GM23338 (cell line): ENCODE measurements around the gene ZNF865. TPM values are rescaled to one million over a fixed set of nuclear protein-coding genes. Genes with fewer than 3 reads are reported as not detected.

Experiments used
- ATAC-seq: fragments of 200-7000 bp; cut with Tn5 transposase; 3 replicates; pipeline ENCODE4 v1.9.1; 2020
- DNase-seq: peaks from one replicate; pipeline ENCODE4 v3.0.0-alpha.2; 2015; ENCODE audit warnings: low spot score
- H2AFZ ChIP-seq: fragments of 200-600 bp; sonication (generic); 2 replicates; pipeline ENCODE4 v1.8.0; 2016; ENCODE audit warnings: antibody characterized with exemption, mild to moderate bottlenecking, moderate library complexity
- H3F3A ChIP-seq: fragments of 200-600 bp; sonication (generic); replicated peaks from 2 replicates; pipeline ENCODE4 v1.8.0; 2017; ENCODE audit warnings: antibody characterized with exemption, mixed run types, low read depth
- H3K27ac ChIP-seq: fragments of 200-600 bp; sonication (generic); 2 replicates; pipeline ENCODE4 v1.6.1; 2016; ENCODE audit warnings: low read depth
- H3K27me3 ChIP-seq: fragments of 200-600 bp; sonication (generic); 2 replicates; pipeline ENCODE4 v1.8.0; 2016; ENCODE audit warnings: mild to moderate bottlenecking, mixed run types, moderate library complexity; ENCODE audit not compliant: insufficient read depth
- H3K36me3 ChIP-seq: fragments of 200-600 bp; sonication (generic); 2 replicates; pipeline ENCODE4 v1.8.0; 2016; ENCODE audit warnings: mild to moderate bottlenecking; ENCODE audit not compliant: insufficient read depth
- H3K4me1 ChIP-seq: fragments of 200-600 bp; sonication (generic); 2 replicates; pipeline ENCODE4 v1.8.0; 2016; ENCODE audit warnings: mild to moderate bottlenecking, moderate library complexity; ENCODE audit not compliant: insufficient read depth
- H3K4me2 ChIP-seq: fragments of 200-600 bp; sonication (generic); 2 replicates; pipeline ENCODE4 v1.7.1; 2017; ENCODE audit warnings: mixed run types
- H3K4me3 ChIP-seq: fragments of 200-600 bp; sonication (generic); 2 replicates; pipeline ENCODE4 v1.6.1; 2016; ENCODE audit warnings: mixed run types
- H3K79me2 ChIP-seq: fragments of 200-600 bp; sonication (generic); replicated peaks from 2 replicates; pipeline ENCODE4 v1.8.0; 2017; ENCODE audit warnings: mild to moderate bottlenecking; ENCODE audit not compliant: insufficient read depth
- H3K9me2 ChIP-seq: fragments of 200-600 bp; sonication (generic); 2 replicates; pipeline ENCODE4 v1.8.0; 2017; ENCODE audit not compliant: insufficient read depth
- H4K20me1 ChIP-seq: fragments of 200-600 bp; sonication (generic); replicated peaks from 2 replicates; pipeline ENCODE4 v1.8.0; 2017; ENCODE audit warnings: mild to moderate bottlenecking; ENCODE audit not compliant: insufficient read depth
- H3K27ac Mint-ChIP-seq: 2 replicates; pipeline ENCODE4 v1.8.0; 2020; ENCODE audit warnings: inconsistent platforms, mild to moderate bottlenecking, moderate library complexity, mixed read lengths
- H3K27me3 Mint-ChIP-seq: 3 replicates; pipeline ENCODE4 v1.8.0; 2022; ENCODE audit warnings: low read depth, mild to moderate bottlenecking, moderate library complexity, mixed read lengths, inconsistent platforms; ENCODE audit not compliant: insufficient read depth, poor library complexity
- H3K36me3 Mint-ChIP-seq: 3 replicates; pipeline ENCODE4 v1.8.0; 2021; ENCODE audit warnings: low read depth, mild to moderate bottlenecking, inconsistent platforms, moderate library complexity, mixed read lengths
- H3K4me1 Mint-ChIP-seq: 3 replicates; pipeline ENCODE4 v1.8.0; 2020; ENCODE audit warnings: mild to moderate bottlenecking, inconsistent platforms, mixed read lengths
- H3K4me3 Mint-ChIP-seq: 3 replicates; pipeline ENCODE4 v1.8.0; 2021; ENCODE audit warnings: moderate library complexity, mild to moderate bottlenecking, inconsistent platforms, mixed read lengths
- H3K9me3 Mint-ChIP-seq: 3 replicates; pipeline ENCODE4 v1.8.0; 2020; ENCODE audit warnings: moderate library complexity, mild to moderate bottlenecking, inconsistent platforms, mixed read lengths
- CTCF ChIP-seq, 2 experiments: fragments of 200-600 bp in 1 of 2; sonication (generic) in 1 of 2; conservative IDR thresholded peaks; 2 replicates each; pipeline versions ENCODE4 v1.5.1 to v1.6.1; 2016 to 2017; ENCODE audit warnings: antibody characterized with exemption in 2 of 2, low read depth in 2 of 2, mild to moderate bottlenecking in 2 of 2, moderate library complexity in 1 of 2
- ETS1 ChIP-seq: IDR thresholded peaks from 2 replicates; pipeline ENCODE4 v1.6.1; 2016; ENCODE audit warnings: antibody characterized with exemption
- EZH2 ChIP-seq: fragments of 200-600 bp; sonication (generic); IDR thresholded peaks from one replicate; pipeline ENCODE4 v1.8.0; 2017; ENCODE audit warnings: antibody characterized with exemption, mild to moderate bottlenecking, low read depth; ENCODE audit not compliant: unreplicated experiment
- EZH2phosphoT487 ChIP-seq: fragments of 200-600 bp; sonication (generic); IDR thresholded peaks from one replicate; pipeline ENCODE4 v1.8.1; 2018; ENCODE audit warnings: antibody characterized with exemption; ENCODE audit not compliant: unreplicated experiment
- JUNB ChIP-seq: IDR thresholded peaks from one replicate; pipeline ENCODE4 v1.6.1; 2016; ENCODE audit warnings: antibody characterized with exemption; ENCODE audit not compliant: unreplicated experiment
- NANOG ChIP-seq: IDR thresholded peaks from 2 replicates; pipeline ENCODE4 v1.6.1; 2016; ENCODE audit warnings: antibody characterized with exemption, borderline replicate concordance
- POLR2AphosphoS5 ChIP-seq: IDR thresholded peaks from 2 replicates; pipeline ENCODE4 v1.6.1; 2016; ENCODE audit warnings: antibody characterized with exemption, low read depth
- STAT1 ChIP-seq: IDR thresholded peaks from one replicate; pipeline ENCODE4 v1.6.1; 2016; ENCODE audit warnings: antibody characterized with exemption; ENCODE audit not compliant: unreplicated experiment
- polyA plus RNA-seq: library from polyadenylated mRNA; unstranded; fragments of >200 nt; fragmentation: Nextera tagmentation; extraction: Ambion mirVana; gene quantifications from 2 replicates; pipeline ENCODE4 v1.2.1, GENCODE V29; 2016
- total RNA-seq: library from RNA; depleted of rRNA; stranded (reverse); fragments of >200 nt; shearing (Covaris generic); gene quantifications from 2 replicates; pipeline ENCODE4 v1.2.3, GENCODE V29; 2014

The ZNF865 gene
- total and polyA plus RNA-seq, 2 experiments from 2014 or later: 2.2 to 12.1 TPM

- ATAC-seq (no peak), DNase-seq (no peak)
- Mint-ChIP-seq H3K4me3 (no peak overlapping the region), H3K4me1 (peaks cover 12% of the 10 kb centered on the region), H3K27ac (no peak overlapping the region), H3K9me3 (no peaks in the 10 kb centered on the region; the same call in 2 of the 3 replicates), H3K36me3 (peaks cover 36% of the 10 kb centered on the region), H3K27me3 (peaks cover 16% of the 10 kb centered on the region)
- no peak overlapping the region for H3K4me2 ChIP-seq
- H3F3A ChIP-seq: peaks cover 8% of the 10 kb centered on the region
- H2AFZ ChIP-seq: no peak overlapping the region
- H3K36me3 ChIP-seq: peaks cover 5% of the 10 kb centered on the region; the same call in 1 of the 2 replicates
- peaks cover 33% of the 10 kb centered on the region for H4K20me1 ChIP-seq
- H3K4me3 ChIP-seq: no peak overlapping the region
- H3K27me3 ChIP-seq: no peaks in the 10 kb centered on the region
- H3K79me2 ChIP-seq: peaks cover 16% of the 10 kb centered on the region
- H3K4me1 ChIP-seq: peaks cover 3% of the 10 kb centered on the region
- no peak overlapping the region for H3K27ac ChIP-seq
- no peaks in the 10 kb centered on the region for H3K9me2 ChIP-seq
- TF ChIP-seq CTCF (conservative IDR thresholded peaks at IDR 0.05; ENCODE audit: low read depth in 2 of 2) (no peak), STAT1 (no peak), NANOG (no peak), JUNB (no peak), POLR2AphosphoS5 (no peak), ETS1 (no peak), EZH2 (no peak)
Observed at GRCh38 chr19:55611300-55611982, 6.0 kb downstream of the ZNF865 start.

DNA sequence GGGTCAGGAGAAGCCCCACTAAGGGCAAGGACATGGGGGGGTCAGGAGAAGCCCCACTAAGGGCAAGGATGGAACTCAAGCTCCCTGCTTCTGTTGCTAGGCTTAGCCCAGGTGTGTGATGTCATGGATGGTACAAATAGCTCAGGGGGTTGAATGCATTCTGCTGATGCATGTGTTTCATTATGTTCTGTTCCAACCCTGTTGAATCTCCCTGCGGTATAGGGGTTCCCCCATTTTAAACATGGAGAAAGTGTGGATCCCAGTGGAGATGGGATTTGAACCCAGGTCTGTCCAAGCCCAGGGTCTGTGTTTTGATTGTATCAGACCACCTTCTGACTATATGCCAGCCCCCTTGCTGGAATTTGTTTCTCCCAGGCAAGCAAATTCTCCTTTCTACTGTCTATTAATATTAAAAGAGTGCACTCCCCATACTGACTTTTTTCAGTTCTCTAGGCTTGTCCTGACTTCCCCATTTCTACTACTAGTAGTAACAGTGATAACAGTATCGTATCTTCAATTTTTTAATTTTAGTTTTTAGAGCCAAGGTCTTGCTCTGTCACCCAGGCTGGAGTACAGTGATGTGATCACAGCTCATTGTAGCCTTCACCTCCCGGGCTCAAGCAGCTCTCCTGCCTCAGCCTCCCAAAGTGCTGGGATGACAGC, 6.7 kb downstream of the ZNF865 start:
- Histone ChIP-seq H3K4me2 (no peak overlapping the region), H3K4me3 (no peak overlapping the region), H3K4me1 (no peaks in the 10 kb centered on the region), H2AFZ (no peak overlapping the region), H4K20me1 (peaks cover 29% of the 10 kb centered on the region), H3K27ac (no peak overlapping the region), H3K36me3 (peaks cover 5% of the 10 kb centered on the region; the same call in 1 of the 2 replicates), H3K27me3 (no peaks in the 10 kb centered on the region), H3K79me2 (peaks cover 9% of the 10 kb centered on the region), H3K9me2 (no peaks in the 10 kb centered on the region), H3F3A (0 out of 2 replicates have a peak, but pooled peaks cover 3% of the 10 kb centered on the region)
- Mint-ChIP-seq H3K4me3 (no peak overlapping the region), H3K27me3 (peaks cover 16% of the 10 kb centered on the region), H3K36me3 (peaks cover 35% of the 10 kb centered on the region), H3K9me3 (peaks cover 3% of the 10 kb centered on the region; the same call in 2 of the 3 replicates), H3K27ac (no peak overlapping the region), H3K4me1 (peaks cover 5% of the 10 kb centered on the region; the same call in 2 of the 3 replicates)
- DNase-seq: no peak
- no peak for ATAC-seq
- TF ChIP-seq CTCF (conservative IDR thresholded peaks at IDR 0.05; ENCODE audit: low read depth in 2 of 2): no peak
- no peak for TF ChIP-seq JUNB
- TF ChIP-seq EZH2phosphoT487: no peak
